ENCODE results near the gene AVEN. TPM values are rescaled to one million over a fixed set of nuclear protein-coding genes. Genes with fewer than 3 reads are reported as not detected.
"Not testable (repeated sequence)": the region's sequence is repeated elsewhere in the genome, so short reads cannot be mapped to it uniquely, and the experiment has no call there.

Gene AVEN
- total RNA-seq, 1 donor from 2014 or later = 29.5 TPM

- no peak for TF ChIP-seq CTCF (conservative IDR thresholded peaks at IDR 0.05; ENCODE audit: low read depth, low read length)
- no peak for DNase-seq (ENCODE audit: low read depth)
- no peak overlapping the region for H3K4me3 ChIP-seq (ENCODE audit: low read depth, low read length)
Observed at GRCh38 chr15:34019369-34019990, 19.5 kb downstream of the AVEN start.

- not testable (repeated sequence) for H3K4me3 ChIP-seq (ENCODE audit: low read depth, low read length); DNase-seq (ENCODE audit: low read depth)
Observed at GRCh38 chr15:34018738-34019137, 20.3 kb downstream of the AVEN start.

GRCh38 chr15:34018021-34018645, 20.9 kb downstream of the AVEN start:
- H3K4me3 ChIP-seq (ENCODE audit: low read depth, low read length) = no peak overlapping the region
- no peak for DNase-seq (ENCODE audit: low read depth)
- no peak for TF ChIP-seq CTCF (conservative IDR thresholded peaks at IDR 0.05; ENCODE audit: low read depth, low read length)

- DNase-seq (ENCODE audit: low read depth) = peak; percentile 68
- no peak for TF ChIP-seq CTCF (conservative IDR thresholded peaks at IDR 0.05; ENCODE audit: low read depth, low read length)
- H3K4me3 ChIP-seq (ENCODE audit: low read depth, low read length) = no peak overlapping the region
Observed at GRCh38 chr15:34014556-34014955, 24.4 kb downstream of the AVEN start.

GRCh38 chr15:34013746-34014145, 25.3 kb downstream of the AVEN start:
- H3K4me3 ChIP-seq (ENCODE audit: low read depth, low read length) = no peak overlapping the region
- no peak for DNase-seq (ENCODE audit: low read depth)
- TF ChIP-seq CTCF (conservative IDR thresholded peaks at IDR 0.05; ENCODE audit: low read depth, low read length) = no peak

- TF ChIP-seq CTCF (conservative IDR thresholded peaks at IDR 0.05; ENCODE audit: low read depth, low read length) = no peak
- peak; percentile 26 for DNase-seq (ENCODE audit: low read depth)
- H3K4me3 ChIP-seq (ENCODE audit: low read depth, low read length) = no peak overlapping the region
Observed at GRCh38 chr15:34012461-34013028, 26.5 kb downstream of the AVEN start.

- H3K4me3 ChIP-seq (ENCODE audit: low read depth, low read length) = no peak overlapping the region
- no peak for TF ChIP-seq CTCF (conservative IDR thresholded peaks at IDR 0.05; ENCODE audit: low read depth, low read length)
- DNase-seq (ENCODE audit: low read depth) = no peak
Observed at GRCh38 chr15:34011481-34011880, 27.5 kb downstream of the AVEN start.

Data from epithelial cell of proximal tubule (primary cell).